CD4-positive, alpha-beta T cell treated with Interferon alpha-2 for 1 hour (primary cell): Measurements from ENCODE around the gene GIGYF1.
A peak's percentile ranks its signal among the peaks of the same experiment; 100 is the strongest.

Experiments used
- DNase-seq, 2 donors: peaks; one replicate each; pipeline ENCODE4 v3.0.0-alpha.2; 2020 to 2022

The GIGYF1 gene

DNA sequence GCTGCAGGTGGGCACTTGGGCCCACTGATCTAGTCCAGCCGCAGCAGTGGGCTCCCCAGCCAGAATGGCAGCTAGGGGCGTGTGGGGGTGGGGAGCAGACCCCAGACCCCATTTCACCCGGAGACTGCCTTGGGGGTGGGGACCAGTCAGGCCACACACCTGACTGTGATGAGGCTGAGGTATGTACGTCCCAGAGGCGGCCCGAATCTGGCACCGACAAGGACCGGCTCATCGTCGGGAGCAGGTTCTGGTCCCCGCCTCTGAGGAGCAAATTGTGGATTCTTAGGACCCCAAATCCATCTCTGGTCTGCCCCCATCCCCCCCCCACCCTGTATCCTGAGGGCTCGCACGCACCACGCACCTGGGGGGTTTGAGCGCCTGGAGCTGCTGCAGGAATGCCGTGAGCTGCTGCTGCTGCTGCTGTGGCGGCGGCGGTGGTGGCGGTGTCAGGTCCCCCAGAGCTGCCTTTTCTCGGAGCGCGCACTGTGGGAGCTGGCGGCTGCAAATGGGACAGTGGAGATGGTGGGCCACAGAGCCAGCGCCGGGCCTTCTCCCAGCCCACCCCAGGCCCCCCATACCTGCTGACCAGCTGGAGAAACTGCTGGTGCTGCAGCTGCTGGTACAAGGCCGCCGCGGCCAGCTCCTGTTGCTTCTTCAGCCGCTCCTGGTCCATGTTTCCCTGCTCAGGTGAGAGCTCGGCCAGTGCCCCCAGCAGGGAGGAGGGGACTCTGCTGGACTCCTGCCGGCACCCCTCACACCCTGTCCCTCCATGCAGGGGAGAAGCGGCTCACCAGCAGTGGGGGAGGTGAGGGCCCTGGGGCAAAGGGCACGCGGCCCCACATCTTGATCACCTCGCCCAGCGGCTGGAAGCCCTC, 10.2 kb downstream of the GIGYF1 start:
- DNase-seq: no peak

DNA sequence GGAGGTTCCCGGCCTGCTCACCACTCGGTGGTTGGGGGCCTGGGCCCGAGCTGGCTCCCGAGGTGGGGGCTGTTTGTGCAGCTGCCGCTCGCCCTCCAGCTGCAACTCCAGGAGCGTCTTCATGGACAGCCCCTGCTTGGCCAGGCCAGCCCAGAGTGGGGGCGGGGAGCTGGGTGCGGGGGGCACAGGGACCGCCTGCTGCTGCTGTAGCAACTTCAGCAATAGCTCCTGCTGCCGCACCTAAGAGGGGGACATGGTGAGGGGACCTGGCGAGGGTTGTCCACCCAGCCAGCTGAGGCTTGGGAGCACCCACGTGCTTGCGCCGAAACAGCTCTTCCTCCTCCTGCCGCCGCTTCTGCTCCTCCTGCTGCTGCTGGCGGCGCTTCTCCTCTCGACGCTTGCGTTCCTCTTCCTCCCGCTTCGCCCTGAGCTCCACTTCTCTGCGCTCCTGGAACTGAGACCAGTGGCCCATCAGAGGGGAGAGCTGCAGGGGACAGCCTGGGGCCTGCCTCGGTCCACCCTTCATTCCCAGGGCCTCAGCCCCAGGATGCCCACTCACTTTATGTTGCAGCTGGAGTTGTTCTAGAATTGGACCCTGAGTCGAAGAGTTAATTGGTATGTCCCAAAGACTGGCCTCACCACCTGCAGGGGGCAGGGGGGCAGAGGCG, 10.9 kb downstream of the GIGYF1 start:
- DNase-seq: no peak

GRCh38 chr7:100682228-100682741, 11.8 kb downstream of the GIGYF1 start:
- DNase-seq: no peak

DNA sequence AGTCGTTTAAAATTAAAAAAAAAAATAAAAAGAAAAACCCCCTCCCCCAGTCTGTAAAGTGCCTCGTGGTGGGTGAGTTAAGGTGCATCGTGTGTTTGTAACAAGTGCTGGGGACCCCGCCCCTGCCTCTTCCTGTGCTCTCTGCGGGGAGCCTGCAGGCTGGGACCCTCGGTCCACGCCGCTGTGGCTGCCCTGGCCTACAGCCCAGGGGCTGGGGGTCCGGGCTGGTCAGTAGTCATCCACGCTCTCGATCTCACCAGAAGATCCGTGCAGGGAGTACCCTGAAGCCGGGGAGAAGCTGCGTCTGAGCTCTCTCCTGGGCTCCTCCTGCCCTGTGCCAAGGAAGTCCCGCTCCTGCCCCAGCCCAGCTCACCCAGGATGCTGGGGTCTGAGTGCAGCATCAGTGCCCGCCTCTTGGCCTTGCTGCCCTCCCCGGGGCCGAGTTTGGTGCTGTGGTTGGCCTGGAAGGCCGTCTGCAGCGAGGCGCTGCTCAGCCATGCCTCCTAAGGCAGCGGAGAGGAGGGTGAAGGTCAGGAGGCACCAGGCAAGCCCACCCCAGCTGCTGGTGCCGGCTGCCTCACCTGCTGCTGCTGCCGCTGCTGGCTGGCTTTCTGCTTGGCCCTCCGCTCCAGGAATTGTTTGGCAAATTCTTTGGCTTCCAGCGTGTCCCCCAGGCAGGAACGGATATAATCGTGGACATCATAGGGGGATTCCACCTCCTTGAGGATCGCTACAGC, 12.4 kb downstream of the GIGYF1 start:
- DNase-seq: no peak

DNA sequence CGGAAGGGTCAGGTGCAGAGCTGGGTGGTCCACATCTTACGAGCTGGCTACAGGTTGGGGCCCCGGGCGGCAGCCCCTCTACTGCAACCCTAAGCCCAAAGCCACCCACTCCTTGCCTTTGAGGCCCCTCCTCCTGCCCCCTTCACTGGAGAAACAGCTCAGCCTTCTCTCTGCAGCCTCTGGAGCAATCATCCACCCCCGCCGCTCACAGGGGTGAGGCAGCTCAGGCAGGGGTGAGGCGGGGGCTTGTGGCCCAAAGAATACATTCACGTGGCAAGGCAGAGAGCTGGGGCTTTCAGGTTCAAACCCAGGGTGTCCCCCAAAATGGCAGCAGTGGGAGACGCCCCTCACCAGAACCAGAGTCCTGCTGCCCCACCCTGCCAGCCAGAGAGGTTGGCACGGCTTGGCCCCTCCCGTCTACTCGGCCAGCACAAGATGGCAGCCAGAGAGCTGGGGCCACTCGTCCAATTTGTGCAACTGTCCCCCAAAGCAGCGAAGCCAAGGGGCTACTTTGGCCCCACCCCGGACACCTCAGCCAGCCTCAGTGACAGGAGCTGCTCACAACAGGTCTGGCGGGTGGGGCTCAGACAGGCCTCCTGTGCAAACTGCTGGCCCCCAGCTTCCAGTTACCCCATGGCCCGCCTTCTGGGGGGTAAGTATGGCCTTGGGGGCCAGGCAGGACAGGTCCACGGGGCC, 13.3 kb downstream of the GIGYF1 start:
- DNase-seq: no peak

GRCh38 chr7:100679927-100680575, 14.0 kb downstream of the GIGYF1 start:
- peak; percentile 38 to 45 for DNase-seq

DNA sequence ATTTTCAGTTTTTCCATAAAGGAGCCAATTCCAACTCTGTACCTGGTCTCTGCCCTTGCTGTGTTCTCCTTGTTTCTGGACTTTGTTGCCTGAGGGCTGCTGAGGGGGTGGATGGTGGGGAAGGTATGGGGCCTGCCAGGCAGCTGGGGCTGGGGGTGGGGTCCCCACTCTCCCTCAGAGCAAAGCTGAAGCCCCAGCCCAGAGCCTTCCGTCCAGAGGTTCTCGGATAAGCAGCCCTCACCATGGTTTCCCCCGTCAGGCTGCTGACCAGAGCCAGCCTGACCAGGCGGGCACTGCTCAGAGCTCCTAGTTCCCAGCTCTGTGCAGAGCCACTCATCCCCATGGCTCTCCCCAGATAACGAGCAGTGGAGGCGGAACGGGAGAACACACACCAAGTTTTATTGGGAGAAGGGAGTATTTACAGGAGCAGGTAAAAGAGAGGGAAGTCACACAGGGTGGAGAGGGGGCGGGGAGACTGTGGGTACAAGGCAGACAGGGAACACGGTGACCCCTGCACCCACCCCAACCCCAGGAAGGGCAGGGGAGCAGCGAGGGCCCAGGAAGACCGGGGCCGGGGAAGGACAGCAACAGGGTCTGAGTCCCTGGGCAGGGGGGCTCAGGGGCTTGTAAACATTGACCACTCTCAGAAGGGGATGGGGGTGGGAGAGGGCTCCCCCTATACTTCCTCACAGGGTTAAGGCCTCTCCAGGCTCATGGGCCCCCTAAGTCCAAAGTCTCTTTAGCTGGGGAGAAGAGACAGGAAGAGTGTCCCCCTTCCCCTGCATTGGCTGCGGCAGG, 14.7 kb downstream of the GIGYF1 start:
- no peak for DNase-seq

DNA sequence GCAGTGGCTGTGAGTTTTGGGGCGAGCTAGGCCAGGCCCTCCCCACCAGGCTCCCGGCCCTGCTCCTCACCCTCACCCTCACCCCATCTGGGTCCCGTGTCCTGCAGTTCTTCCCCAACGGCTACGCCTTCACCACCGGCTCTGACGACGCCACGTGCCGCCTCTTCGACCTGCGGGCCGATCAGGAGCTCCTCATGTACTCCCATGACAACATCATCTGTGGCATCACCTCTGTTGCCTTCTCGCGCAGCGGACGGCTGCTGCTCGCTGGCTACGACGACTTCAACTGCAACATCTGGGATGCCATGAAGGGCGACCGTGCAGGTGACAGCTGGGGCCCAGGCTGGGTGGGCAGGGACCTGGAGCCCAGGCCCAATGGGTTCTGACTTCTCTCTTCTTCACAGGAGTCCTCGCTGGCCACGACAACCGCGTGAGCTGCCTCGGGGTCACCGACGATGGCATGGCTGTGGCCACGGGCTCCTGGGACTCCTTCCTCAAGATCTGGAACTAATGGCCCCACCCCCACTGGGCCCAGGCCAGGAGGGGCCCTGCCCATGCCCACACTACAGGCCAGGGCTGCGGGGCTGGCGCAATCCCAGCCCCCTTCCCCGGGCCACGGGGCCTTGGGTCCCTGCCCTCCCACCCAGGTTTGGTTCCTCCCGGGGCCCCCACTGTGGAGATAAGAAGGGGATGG, 15.6 kb downstream of the GIGYF1 start:
- DNase-seq: no peak

DNA sequence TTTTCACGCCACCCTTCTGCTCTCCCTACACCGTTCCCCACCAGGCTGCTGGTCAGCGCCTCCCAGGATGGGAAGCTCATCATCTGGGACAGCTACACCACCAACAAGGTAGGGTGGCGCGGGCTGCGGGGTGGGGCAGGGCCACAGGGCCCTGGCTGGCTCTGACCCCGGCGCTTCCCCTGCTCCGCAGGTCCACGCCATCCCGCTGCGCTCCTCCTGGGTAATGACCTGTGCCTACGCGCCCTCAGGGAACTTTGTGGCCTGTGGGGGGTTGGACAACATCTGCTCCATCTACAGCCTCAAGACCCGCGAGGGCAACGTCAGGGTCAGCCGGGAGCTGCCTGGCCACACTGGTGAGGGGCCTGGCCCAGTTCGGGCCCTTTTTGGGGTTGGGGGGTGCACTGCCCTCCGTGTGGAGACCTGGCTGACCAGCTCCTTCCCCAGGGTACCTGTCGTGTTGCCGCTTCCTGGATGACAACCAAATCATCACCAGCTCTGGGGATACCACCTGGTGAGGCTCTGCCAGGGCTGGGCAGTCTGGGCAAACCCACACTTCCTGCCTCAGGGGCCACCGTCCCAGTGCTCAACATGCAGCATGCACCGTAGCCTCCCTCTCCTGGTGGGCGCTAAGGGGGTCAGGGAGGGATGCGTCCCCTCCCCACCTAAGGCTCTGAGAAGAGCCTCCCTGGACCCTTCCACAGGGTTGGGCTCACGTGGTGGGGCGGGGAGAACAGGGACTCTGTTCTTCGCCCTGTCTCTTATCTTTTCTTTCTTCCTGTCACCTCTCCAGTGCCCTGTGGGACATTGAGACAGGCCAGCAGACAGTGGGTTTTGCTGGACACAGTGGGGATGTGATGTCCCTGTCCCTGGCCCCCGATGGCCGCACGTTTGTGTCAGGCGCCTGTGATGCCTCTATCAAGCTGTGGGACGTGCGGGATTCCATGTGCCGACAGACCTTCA, 16.5 kb downstream of the GIGYF1 start:
- DNase-seq: no peak

- DNase-seq: no peak
These were observed 17.3 kb downstream of the GIGYF1 start for GRCh38 chr7:100676501-100677306.

DNA sequence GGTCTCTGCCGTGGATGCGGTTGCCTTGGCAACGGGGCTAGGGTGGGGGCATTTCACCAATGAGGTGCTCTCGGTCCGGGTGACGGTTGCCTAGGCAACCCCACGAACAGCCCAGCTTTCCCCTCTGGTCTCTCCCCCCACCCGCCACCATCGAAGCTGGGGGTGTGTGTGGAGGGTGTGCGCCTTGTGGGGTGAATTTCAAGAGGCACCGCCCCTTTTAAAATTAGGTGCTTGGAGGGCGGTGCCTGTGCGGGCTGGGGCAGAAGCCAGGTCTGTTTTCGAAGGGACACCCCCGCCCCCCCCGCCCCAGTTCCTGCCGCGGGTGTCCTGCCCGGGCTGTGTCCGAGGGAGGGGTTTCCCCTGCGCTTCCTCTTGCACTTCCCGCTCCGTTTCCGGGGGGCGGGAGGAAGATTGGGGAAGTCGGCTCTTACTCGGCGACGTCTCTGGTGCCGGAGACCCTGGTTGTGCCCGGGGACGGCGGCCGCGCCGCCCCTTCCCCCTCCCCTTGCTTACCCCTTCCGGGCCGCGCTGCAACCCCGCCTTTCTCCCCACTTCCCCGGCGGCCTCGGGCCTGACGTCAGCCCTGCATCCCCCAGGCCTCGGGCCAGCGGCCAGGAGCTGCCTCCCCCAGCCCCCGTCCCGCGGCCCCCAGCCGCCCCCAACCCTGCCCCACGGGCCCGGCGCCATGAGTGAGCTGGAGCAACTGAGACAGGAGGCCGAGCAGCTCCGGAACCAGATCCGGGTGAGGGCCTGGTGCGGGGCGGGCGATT, 18.3 kb downstream of the GIGYF1 start:
- DNase-seq: peak; percentile 96

GRCh38 chr7:100675105-100675451, 19.0 kb downstream of the GIGYF1 start:
- DNase-seq: no peak

DNA sequence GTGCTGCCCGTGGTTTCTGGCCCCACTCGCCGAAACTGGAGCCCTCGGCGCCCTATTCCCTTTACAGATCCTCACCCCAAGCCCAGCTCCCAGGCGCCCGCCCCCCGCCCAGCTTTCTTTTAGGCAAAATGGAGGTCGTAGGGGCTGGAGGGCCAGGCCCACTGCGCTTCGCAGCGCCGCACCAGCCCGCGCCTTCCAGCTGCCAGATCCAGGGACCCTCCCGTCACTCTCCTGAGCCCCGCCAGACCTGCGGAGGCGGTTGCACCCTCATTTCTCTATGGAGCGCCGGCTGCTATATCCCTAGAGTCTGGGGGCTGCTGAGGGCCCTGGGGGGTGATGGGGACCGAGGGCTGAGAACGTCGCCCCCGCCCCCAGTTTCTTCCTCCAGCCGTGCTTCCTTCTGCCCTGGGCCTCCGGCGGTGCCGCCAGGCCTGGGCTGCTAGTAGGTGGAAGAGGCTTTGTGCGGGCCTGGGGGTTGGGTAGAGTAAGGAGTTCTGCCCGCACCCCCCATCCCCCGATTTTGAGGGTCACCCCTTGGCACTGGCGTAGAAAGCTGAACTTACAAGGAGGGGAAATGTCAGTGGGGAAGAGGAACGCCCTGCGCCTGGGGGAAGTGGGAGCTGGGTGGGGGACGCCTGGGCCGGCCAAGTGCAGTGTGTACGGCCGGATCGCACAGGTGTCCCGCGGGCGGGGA, 19.5 kb downstream of the GIGYF1 start:
- no peak for DNase-seq

DNA sequence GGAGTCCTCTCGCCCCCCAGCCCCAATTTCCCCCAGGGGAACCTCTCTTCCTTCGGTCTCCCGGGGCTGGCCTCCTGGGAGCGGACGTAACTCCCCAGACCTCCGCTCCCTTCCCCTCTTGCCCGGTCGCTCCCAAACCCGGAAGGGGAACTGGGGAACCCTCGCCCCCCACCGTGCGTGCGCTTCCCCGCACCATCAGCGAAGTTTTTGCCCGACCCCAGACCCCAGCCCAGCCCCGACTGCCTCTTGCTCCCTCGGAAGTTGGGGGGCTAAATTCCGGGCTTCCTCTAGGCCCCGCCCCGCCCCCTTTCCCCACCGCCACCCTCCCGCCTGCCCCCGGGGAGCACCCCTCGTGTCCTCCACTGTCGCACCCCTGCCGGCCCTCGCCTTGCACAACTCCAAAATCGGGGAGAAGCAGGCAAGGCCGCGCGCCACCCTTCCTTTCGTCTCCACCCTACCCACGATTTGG, 20.1 kb downstream of the GIGYF1 start:
- DNase-seq: peak; percentile 43 to 57

GRCh38 chr7:100673302-100673941, 20.6 kb downstream of the GIGYF1 start, which contains the start of gene GNB2:
Gene GNB2, plus strand, starts transcription at chr7:100673740. Its CDS starts 2,526 bp downstream, at chr7:100676266.
- DNase-seq: peak; percentile 99
